B cell (primary cell): ENCODE measurements around the gene TMEM9. TPM values are rescaled to one million over a fixed set of nuclear protein-coding genes. Genes with fewer than 3 reads are reported as not detected.

ENCODE experiments used
- ATAC-seq: fragments of 200-7000 bp; cut with Tn5 transposase; one replicate; pipeline ENCODE4 v1.10.0; 2021; ENCODE audit warnings: low read depth, mild to moderate bottlenecking, moderate number of reproducible peaks, moderate library complexity
- CTCF ChIA-PET: fragments of 350-600 bp; sonication (Branson Sonifier 250); formaldehyde crosslinking; loops from one replicate; lab custom pipeline; 2021; ENCODE audit warnings: antibody characterized with exemption, inconsistent platforms; lab: Charles Lee
- POLR2A ChIA-PET: fragments of 350-600 bp; sonication (Branson Sonifier 250); formaldehyde crosslinking; loops from one replicate; lab custom pipeline; 2021; ENCODE audit warnings: antibody characterized with exemption; lab: Charles Lee
- DNase-seq: peaks from one replicate; pipeline ENCODE4 v3.0.0; 2013
- H2AFZ ChIP-seq: 2 replicates; pipeline ENCODE4 v1.6.1; 2012; ENCODE audit warnings: mild to moderate bottlenecking, low read depth, low read length; ENCODE audit not compliant: insufficient read depth, poor library complexity, severe bottlenecking
- H3K27ac ChIP-seq, 2 donors: 1 replicate in 1 of 2; 2 replicates in 1 of 2; pipeline ENCODE4 v1.5.1; 2012 to 2013; ENCODE audit warnings: low read length in 2 of 2, mild to moderate bottlenecking in 2 of 2, moderate library complexity in 1 of 2
- H3K27me3 ChIP-seq, 4 experiments: fragments of 200-600 bp in 1 of 4; sonication (generic) in 1 of 4; replicated peaks in 1 of 4; 1 replicate in 2 of 4; 2 replicates in 2 of 4; pipeline versions ENCODE4 v1.6.1 to v1.7.0; 2013 to 2016; ENCODE audit warnings: low read length in 3 of 4, mild to moderate bottlenecking in 2 of 4, mixed read lengths in 1 of 4, moderate library complexity in 1 of 4; ENCODE audit not compliant: insufficient read depth in 4 of 4, control insufficient read depth in 3 of 4; ENCODE audit errors: control extremely low read depth in 1 of 4
- H3K36me3 ChIP-seq, 2 experiments: replicated peaks in 1 of 2; 1 replicate in 1 of 2; 2 replicates in 1 of 2; pipeline versions ENCODE4 v1.6.1 to v1.7.1; 2013; ENCODE audit warnings: low read length in 1 of 2; ENCODE audit not compliant: insufficient read depth in 2 of 2, control insufficient read depth in 1 of 2; ENCODE audit errors: control extremely low read depth in 1 of 2, extremely low read depth in 1 of 2
- H3K4me1 ChIP-seq, 2 donors: fragments of 200-600 bp in 1 of 2; sonication (generic) in 1 of 2; 1 replicate in 1 of 2; 2 replicates in 1 of 2; pipeline versions ENCODE4 v1.5.1 to v1.6.1; 2013 to 2017; ENCODE audit warnings: low read length in 2 of 2; ENCODE audit not compliant: control insufficient read depth in 2 of 2, insufficient read depth in 2 of 2
- H3K4me2 ChIP-seq: replicated peaks from 2 replicates; pipeline ENCODE3; 2012; ENCODE audit warnings: mild to moderate bottlenecking, low read depth, low read length; ENCODE audit not compliant: poor library complexity, severe bottlenecking
- H3K4me3 ChIP-seq, 5 experiments: fragments of 200-600 bp in 1 of 5; sonication (generic) in 1 of 5; 1 replicate in 3 of 5; 2 replicates in 2 of 5; pipeline versions ENCODE4 v1.5.1 to v1.7.0; 2011 to 2016; ENCODE audit warnings: low read length in 4 of 5, mild to moderate bottlenecking in 4 of 5, low read depth in 2 of 5, control low read depth in 1 of 5, moderate library complexity in 1 of 5; ENCODE audit not compliant: insufficient read depth in 1 of 5; ENCODE audit errors: control extremely low read depth in 1 of 5, extremely low read depth in 1 of 5
- H3K79me2 ChIP-seq: fragments of 200-600 bp; sonication (generic); one replicate; pipeline ENCODE4 v1.6.0; 2016; ENCODE audit warnings: low read length; ENCODE audit not compliant: control insufficient read depth, insufficient read depth
- H3K9ac ChIP-seq: fragments of 200-600 bp; sonication (generic); 2 replicates; pipeline ENCODE4 v1.6.1; 2017; ENCODE audit warnings: mild to moderate bottlenecking, low read length, moderate library complexity
- H3K9me3 ChIP-seq, 3 donors: one replicate each; pipeline versions ENCODE4 v1.6.1 to v1.7.1; 2013; ENCODE audit warnings: low read length in 2 of 3; ENCODE audit not compliant: control insufficient read depth in 2 of 3, insufficient read depth in 1 of 3; ENCODE audit errors: control extremely low read depth in 1 of 3
- H4K20me1 ChIP-seq: 2 replicates; pipeline ENCODE4 v1.6.0; 2012; ENCODE audit warnings: mild to moderate bottlenecking, low read length; ENCODE audit not compliant: insufficient read depth, control insufficient read depth, poor library complexity, severe bottlenecking
- H3K27ac Mint-ChIP-seq: one replicate; pipeline ENCODE4 v1.8.0; 2021; ENCODE audit warnings: mixed read lengths
- H3K27me3 Mint-ChIP-seq: one replicate; pipeline ENCODE4 v1.8.0; 2021; ENCODE audit warnings: mixed read lengths
- H3K4me1 Mint-ChIP-seq: one replicate; pipeline ENCODE4 v1.8.0; 2021; ENCODE audit warnings: mixed read lengths
- H3K4me3 Mint-ChIP-seq: one replicate; pipeline ENCODE4 v1.8.0; 2021; ENCODE audit warnings: mixed read lengths
- H3K9me3 Mint-ChIP-seq: one replicate; pipeline ENCODE4 v1.8.0; 2022; ENCODE audit warnings: mixed read lengths; ENCODE audit not compliant: insufficient read depth
- EZH2 ChIP-seq: IDR thresholded peaks from 2 replicates; pipeline ENCODE4 v1.6.1; 2012; ENCODE audit warnings: borderline replicate concordance, low read depth, mild to moderate bottlenecking, moderate library complexity, low read length; ENCODE audit not compliant: insufficient read depth, poor library complexity, severe bottlenecking
- WGBS: methylation state at CpG from one replicate; pipeline ENCODE4 v1.1.5; 2013; ENCODE audit warnings: missing lambda C conversion rate; ENCODE audit not compliant: insufficient coverage; 5-methylcytosine and 5-hydroxymethylcytosine counted together
- intact Hi-C: fragments of 100-400 bp; cut with micrococcal nuclease; formaldehyde crosslinking; loops from one replicate; pipeline ENCODE4 v1.10.0; 2022
- polyA plus RNA-seq: library from polyadenylated mRNA; depleted of rRNA; stranded (reverse); fragments of >200 nt; gene quantifications from 2 replicates; pipeline ENCODE4 v1.2.3, GENCODE V29; 2012
- total RNA-seq, 2 donors: library from RNA; stranded (reverse); fragments of 120-200 nt in 1 of 2; gene quantifications; 1 replicate in 1 of 2; 2 replicates in 1 of 2; pipeline versions ENCODE4 v1.2.3 to v1.2.4, GENCODE V29; 2013 to 2022
- TF ChIP-seq, protein P1 (sequence below): fragments of 200-600 bp; IDR thresholded peaks from one replicate; pipeline ENCODE4 v1.8.0; 2022; ENCODE audit warnings: antibody characterized with exemption, mild to moderate bottlenecking

The TMEM9 gene
- total and polyA plus RNA-seq, 2 donors (not counting 1 experiment from before 2014, with no cell fraction given): 23.6 to 29.2 TPM

GRCh38 chr1:201145132-201145531, 9.1 kb downstream of the TMEM9 start:
- Mint-ChIP-seq H3K4me1 (peaks cover under 1% of the 10 kb centered on the region), H3K9me3 (no peaks in the 10 kb centered on the region), H3K4me3 (no peak overlapping the region), H3K27me3 (no peaks in the 10 kb centered on the region), H3K27ac (no peak overlapping the region)
- DNase-seq: no peak
- TF ChIP-seq, protein P1, sequence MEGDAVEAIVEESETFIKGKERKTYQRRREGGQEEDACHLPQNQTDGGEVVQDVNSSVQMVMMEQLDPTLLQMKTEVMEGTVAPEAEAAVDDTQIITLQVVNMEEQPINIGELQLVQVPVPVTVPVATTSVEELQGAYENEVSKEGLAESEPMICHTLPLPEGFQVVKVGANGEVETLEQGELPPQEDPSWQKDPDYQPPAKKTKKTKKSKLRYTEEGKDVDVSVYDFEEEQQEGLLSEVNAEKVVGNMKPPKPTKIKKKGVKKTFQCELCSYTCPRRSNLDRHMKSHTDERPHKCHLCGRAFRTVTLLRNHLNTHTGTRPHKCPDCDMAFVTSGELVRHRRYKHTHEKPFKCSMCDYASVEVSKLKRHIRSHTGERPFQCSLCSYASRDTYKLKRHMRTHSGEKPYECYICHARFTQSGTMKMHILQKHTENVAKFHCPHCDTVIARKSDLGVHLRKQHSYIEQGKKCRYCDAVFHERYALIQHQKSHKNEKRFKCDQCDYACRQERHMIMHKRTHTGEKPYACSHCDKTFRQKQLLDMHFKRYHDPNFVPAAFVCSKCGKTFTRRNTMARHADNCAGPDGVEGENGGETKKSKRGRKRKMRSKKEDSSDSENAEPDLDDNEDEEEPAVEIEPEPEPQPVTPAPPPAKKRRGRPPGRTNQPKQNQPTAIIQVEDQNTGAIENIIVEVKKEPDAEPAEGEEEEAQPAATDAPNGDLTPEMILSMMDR: no peak
- TF ChIP-seq EZH2: no peak
- ChIA-PET CTCF (no interaction called here), POLR2A (interaction anchor here (0.8 kb wide), 1 partner anchor 9 kb away, joined by 3 read pairs; no protein-coding TSS in a partner anchor)
- H3K4me3 ChIP-seq: no peak overlapping the region
- H3K79me2 ChIP-seq: no peaks in the 10 kb centered on the region
- H4K20me1 ChIP-seq: no peaks in the 10 kb centered on the region
- peaks cover 0 to 4% of the 10 kb centered on the region in 2 donors for H3K4me1 ChIP-seq
- H3K36me3 ChIP-seq: peaks cover 0 to 70% of the 10 kb centered on the region in 2 experiments
- no peak overlapping the region for H3K4me2 ChIP-seq
- no peak for ATAC-seq
- H3K27me3 ChIP-seq: no peaks in the 10 kb centered on the region
- WGBS: 95% methylated on average over 3 of the region's 3 CpGs
- no peak overlapping the region for H3K27ac ChIP-seq
- H3K9ac ChIP-seq: no peak overlapping the region
- H3K9me3 ChIP-seq: no peaks in the 10 kb centered on the region
- intact Hi-C loops: no loop called here
- H2AFZ ChIP-seq: no peak overlapping the region

DNA sequence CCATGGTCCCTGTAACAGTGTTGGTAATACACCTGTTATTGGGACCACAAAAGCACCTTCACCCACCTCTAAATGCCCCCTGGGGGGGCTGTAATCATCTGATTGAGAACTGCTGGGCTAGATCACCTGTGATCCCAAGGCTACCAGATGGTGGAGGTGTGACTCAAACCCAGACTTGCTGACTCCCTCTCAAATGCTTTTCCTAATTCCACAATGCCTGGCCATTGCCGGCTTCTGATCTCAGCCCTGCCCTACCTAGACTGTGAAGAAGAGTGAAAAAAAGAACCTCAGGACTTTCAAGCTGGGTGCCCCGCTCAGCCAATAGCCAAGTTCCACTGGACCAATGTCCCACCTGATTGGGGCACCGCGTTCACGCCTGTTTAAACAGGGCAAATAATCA, 9.6 kb downstream of the TMEM9 start:
- Mint-ChIP-seq H3K4me1 (peaks cover 2% of the 10 kb centered on the region), H3K27ac (no peak overlapping the region), H3K27me3 (no peaks in the 10 kb centered on the region), H3K9me3 (no peaks in the 10 kb centered on the region), H3K4me3 (no peak overlapping the region)
- H3K36me3 ChIP-seq: peaks cover 0 to 67% of the 10 kb centered on the region in 2 experiments
- ATAC-seq (no peak), DNase-seq (no peak)
- no peaks in the 10 kb centered on the region for H3K27me3 ChIP-seq
- ChIA-PET CTCF (no interaction called here), POLR2A (no interaction called here)
- H3K4me2 ChIP-seq: no peak overlapping the region
- H4K20me1 ChIP-seq: no peaks in the 10 kb centered on the region
- no peaks in the 10 kb centered on the region for H3K79me2 ChIP-seq
- 80% methylated on average over 5 of the region's 5 CpGs for WGBS
- no peak overlapping the region for H3K9ac ChIP-seq
- no peak overlapping the region for H2AFZ ChIP-seq
- intact Hi-C loops: no loop called here
- no peak overlapping the region for H3K27ac ChIP-seq
- H3K4me3 ChIP-seq: no peak overlapping the region
- TF ChIP-seq, protein P1: no peak
- no peak for TF ChIP-seq EZH2
- no peaks in the 10 kb centered on the region for H3K9me3 ChIP-seq
- H3K4me1 ChIP-seq: peaks cover 0 to 6% of the 10 kb centered on the region in 2 donors
